Endothelial cell of umbilical vein (primary cell): ENCODE data around the gene KLHL26. TPM values are rescaled to one million over a fixed set of nuclear protein-coding genes. Genes with fewer than 3 reads are reported as not detected.

Source experiments
- BruUV-seq: library from RNA; stranded (reverse); fragments of 400-500 nt; replicated peaks from 2 replicates; lab custom pipeline; 2021; lab: Mats Ljungman, UMichigan
- CTCF ChIA-PET: fragments of 300-600, 350-600 bp; sonication (Branson Sonifier 250); formaldehyde crosslinking; loops from one replicate; lab custom pipeline; 2021; ENCODE audit warnings: antibody characterized with exemption, inconsistent platforms; lab: Charles Lee
- POLR2A ChIA-PET: fragments of 300-600, 350-600 bp; sonication (Branson Sonifier 250); formaldehyde crosslinking; loops from one replicate; lab custom pipeline; 2021; ENCODE audit warnings: antibody characterized with exemption, inconsistent platforms; lab: Charles Lee
- DNase-seq: peaks from one replicate; pipeline ENCODE4 v3.0.0-alpha.2; 2011; ENCODE audit warnings: low read depth, low spot score
- FAIRE-seq: peaks from 2 replicates; lab custom pipeline; 2011; peaks lifted over from hg19 to GRCh38; lab: Jason Lieb, UNC
- H2AFZ ChIP-seq: 2 replicates; pipeline ENCODE4 v1.6.0; 2012; ENCODE audit warnings: low read depth, low read length, control low read depth, inconsistent platforms
- H3K27ac ChIP-seq: 2 replicates; pipeline ENCODE4 v1.5.1; 2011; ENCODE audit warnings: low read depth, mild to moderate bottlenecking, control low read depth, low read length, moderate library complexity; ENCODE audit not compliant: insufficient read depth
- H3K27me3 ChIP-seq, 2 experiments: 2 replicates each; pipeline versions ENCODE4 v1.6.0 to v1.6.1; 2011; ENCODE audit warnings: low read length in 2 of 2, mixed read lengths in 1 of 2; ENCODE audit not compliant: control insufficient read depth in 2 of 2, insufficient read depth in 2 of 2
- H3K36me3 ChIP-seq, 2 experiments: 2 replicates in 1 of 2; 3 replicates in 1 of 2; pipeline ENCODE4 v1.5.1; 2011; ENCODE audit warnings: low read length in 2 of 2, mild to moderate bottlenecking in 1 of 2, moderate library complexity in 1 of 2; ENCODE audit not compliant: control insufficient read depth in 2 of 2, insufficient read depth in 2 of 2; ENCODE audit errors: extremely low read depth in 1 of 2
- H3K4me1 ChIP-seq: 3 replicates; pipeline ENCODE4 v1.5.1; 2011; ENCODE audit warnings: mild to moderate bottlenecking, low read length; ENCODE audit not compliant: control insufficient read depth, insufficient read depth; ENCODE audit errors: extremely low read depth
- H3K4me2 ChIP-seq: 2 replicates; pipeline ENCODE4 v1.6.1; 2011; ENCODE audit warnings: low read length, control low read depth, mixed read lengths; ENCODE audit not compliant: insufficient read depth
- H3K4me3 ChIP-seq, 3 experiments: fragments of 200-600 bp in 1 of 3; sonication (generic), shearing (Covaris generic) in 1 of 3; replicated peaks in 1 of 3; 2 replicates each; pipeline ENCODE4 v1.5.1; 2011 to 2016; ENCODE audit warnings: control low read depth in 3 of 3, low read length in 3 of 3, mild to moderate bottlenecking in 2 of 3, inconsistent platforms in 1 of 3, low read depth in 1 of 3, moderate library complexity in 1 of 3; ENCODE audit not compliant: insufficient read depth in 1 of 3
- H3K79me2 ChIP-seq: 2 replicates; pipeline ENCODE4 v1.6.0; 2012; ENCODE audit warnings: low read length, inconsistent platforms; ENCODE audit not compliant: control insufficient read depth, insufficient read depth
- H3K9ac ChIP-seq: replicated peaks from 2 replicates; pipeline ENCODE3; 2011; ENCODE audit warnings: low read length, control low read depth; ENCODE audit not compliant: insufficient read depth; ENCODE audit errors: extremely low read depth
- H3K9me1 ChIP-seq: replicated peaks from 3 replicates; pipeline ENCODE4 v1.6.0; 2011; ENCODE audit warnings: mild to moderate bottlenecking, low read length; ENCODE audit not compliant: control insufficient read depth, insufficient read depth; ENCODE audit errors: extremely low read depth
- H3K9me3 ChIP-seq: replicated peaks from 2 replicates; pipeline ENCODE4 v1.5.1; 2012; ENCODE audit warnings: low read length, inconsistent platforms; ENCODE audit not compliant: control insufficient read depth, insufficient read depth
- H4K20me1 ChIP-seq: replicated peaks from 2 replicates; pipeline ENCODE3; 2011; ENCODE audit warnings: mild to moderate bottlenecking, low read length; ENCODE audit not compliant: control insufficient read depth, insufficient read depth; ENCODE audit errors: extremely low read depth
- CTCF ChIP-seq, 2 donors: IDR thresholded peaks; 1 replicate in 1 of 2; 2 replicates in 1 of 2; pipeline ENCODE4 v1.5.1; 2011; ENCODE audit warnings: low read length in 2 of 2, mild to moderate bottlenecking in 2 of 2, moderate library complexity in 2 of 2, control low read depth in 1 of 2, inconsistent platforms in 1 of 2, low read depth in 1 of 2; ENCODE audit not compliant: insufficient read depth in 1 of 2; ENCODE audit errors: extremely low read depth in 1 of 2
- EZH2 ChIP-seq: IDR thresholded peaks from 2 replicates; pipeline ENCODE4 v1.6.1; 2012; ENCODE audit warnings: borderline replicate concordance, low read depth, mild to moderate bottlenecking, moderate library complexity, low read length, inconsistent platforms; ENCODE audit not compliant: severe bottlenecking
- FOS ChIP-seq: IDR thresholded peaks from 2 replicates; pipeline ENCODE4 v1.6.1; 2011; ENCODE audit warnings: mild to moderate bottlenecking, low read length, moderate library complexity, borderline replicate concordance; ENCODE audit not compliant: insufficient read depth
- GATA2 ChIP-seq: IDR thresholded peaks from 2 replicates; pipeline ENCODE4 v1.7.0; 2011; ENCODE audit warnings: low read depth, mild to moderate bottlenecking, moderate library complexity, mixed read lengths, low read length; ENCODE audit not compliant: insufficient read length, insufficient read depth
- JUN ChIP-seq: IDR thresholded peaks from 2 replicates; pipeline ENCODE4 v1.6.1; 2011; ENCODE audit warnings: borderline replicate concordance, low read depth; ENCODE audit not compliant: insufficient read length, insufficient read depth
- MYC ChIP-seq: IDR thresholded peaks from one replicate; pipeline ENCODE4 v1.6.1; 2011; ENCODE audit warnings: mild to moderate bottlenecking, low read depth, low read length
- POLR2AphosphoS5 ChIP-seq: IDR thresholded peaks from 2 replicates; pipeline ENCODE4 v1.6.1; 2012; ENCODE audit warnings: low read depth, mild to moderate bottlenecking, control low read depth, low read length, moderate library complexity; ENCODE audit not compliant: insufficient read depth
- dilution Hi-C: fragments of 300-500 bp; cut with MboI; formaldehyde crosslinking; loops from one replicate; pipeline ENCODE4 v1.15.0; 2019; ENCODE audit warnings: low sequenced_read_pairs; ENCODE audit not compliant: extremely low pct_ligation_motif_present
- intact Hi-C: fragments of 100-400 bp; cut with micrococcal nuclease; formaldehyde crosslinking; loops from one replicate; pipeline ENCODE4 v1.10.0; 2022
- polyA plus RNA-seq, 4 experiments: library from polyadenylated mRNA; depleted of rRNA in 3 of 4; stranded (reverse) in 3 of 4; unstranded in 1 of 4; fragments of >200 nt; gene quantifications; 2 replicates each; pipeline versions ENCODE4 v1.2.1 to v1.2.3, GENCODE V29; 2011 to 2012; ENCODE audit warnings: missing spikeins in 1 of 4
- total RNA-seq: library from RNA; stranded (reverse); gene quantifications from 2 replicates; pipeline ENCODE4 v1.2.3, GENCODE V29; 2021

The KLHL26 gene
- total and polyA plus RNA-seq, 2 donors (not counting 3 experiments of a cell fraction or from before 2014, with no cell fraction given): 2.4 to 6.2 TPM

DNA sequence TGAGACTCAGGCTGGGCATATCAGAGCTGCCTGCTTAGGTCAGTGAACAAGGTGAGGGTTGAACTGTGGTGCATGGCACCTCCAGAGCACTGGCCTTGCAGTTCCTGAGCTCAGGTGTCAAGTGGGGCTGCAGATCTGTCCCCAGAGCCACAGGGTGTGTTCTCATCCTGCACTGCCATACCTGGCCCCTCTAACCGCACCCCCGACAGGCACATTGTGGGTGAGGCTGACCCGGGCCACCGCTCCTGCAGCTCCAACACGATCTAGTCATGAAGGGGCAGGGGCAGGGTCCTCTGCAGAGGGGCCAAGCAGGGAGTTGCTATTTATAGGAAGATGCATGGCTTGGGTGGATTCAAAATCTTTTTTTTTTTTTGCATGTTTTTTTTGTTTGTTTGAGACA is 30.0 kb downstream of the KLHL26 start:
- Histone ChIP-seq H3K9me1 (no peaks in the 10 kb centered on the region), H3K27me3 (no peaks in the 10 kb centered on the region)

More for the DNA sequence above, 30.0 kb downstream of the KLHL26 start:
- Histone ChIP-seq H2AFZ (no peak overlapping the region), H3K79me2 (no peaks in the 10 kb centered on the region), H3K9ac (no peak overlapping the region), H3K27ac (no peak overlapping the region), H3K36me3 (peaks cover 2 to 9% of the 10 kb centered on the region in 2 experiments), H3K4me1 (no peaks in the 10 kb centered on the region), H3K9me3 (no peaks in the 10 kb centered on the region), H3K4me3 (no peak overlapping the region), H3K4me2 (no peak overlapping the region), H4K20me1 (no peaks in the 10 kb centered on the region)
- TF ChIP-seq FOS (no peak), MYC (no peak), EZH2 (no peak), JUN (no peak), CTCF (IDR thresholded peaks at IDR 0.05; ENCODE audit: extremely low read depth in 1 of 2, insufficient read depth in 1 of 2, low read depth in 1 of 2, low read length in 2 of 2) (no peak), POLR2AphosphoS5 (no peak), GATA2 (no peak)
- no peak for FAIRE-seq
- intact Hi-C loops: no loop called here
- no peak for DNase-seq
- ChIA-PET CTCF (interaction anchor here (0.8 kb wide), 1 partner anchor 77 kb away, joined by 3 read pairs; no protein-coding TSS in a partner anchor), POLR2A (no interaction called here)
- dilution Hi-C loops: no loop called here
- no TSS peak for BruUV-seq
